Measurements from ENCODE around the gene PARD3. TPM values are rescaled to one million over a fixed set of nuclear protein-coding genes. Genes with fewer than 3 reads are reported as not detected.
"Not testable (repeated sequence)": the region's sequence is repeated elsewhere in the genome, so short reads cannot be mapped to it uniquely, and the experiment has no call there.

The PARD3 gene
- total RNA-seq, 3 donors from 2014 or later (not counting 1 experiment from before 2014, with no cell fraction given) = 0.14 to 0.49 (median 0.38) TPM

- Histone ChIP-seq H3K4me1 (ENCODE audit: control insufficient read depth, insufficient read depth, low read length) (no peaks in the 10 kb centered on the region), H3K9me3 (ENCODE audit: control insufficient read depth, insufficient read depth, low read length) (no peaks in the 10 kb centered on the region), H3K27me3 (ENCODE audit: control insufficient read depth, insufficient read depth, low read length) (no peaks in the 10 kb centered on the region), H3K36me3 (ENCODE audit: control insufficient read depth, insufficient read depth, low read length) (no peaks in the 10 kb centered on the region), H3K27ac (ENCODE audit: low read length) (no peak overlapping the region), H3K4me3 (ENCODE audit: low read length) (no peak overlapping the region)
- no peak overlapping the region for H3K4me3 Mint-ChIP-seq
- ATAC-seq = no peak
- 60% methylated on average over 1 of the region's 3 CpGs for WGBS (ENCODE audit: insufficient coverage)
- intact Hi-C loops (cut with micrococcal nuclease) = no loop called here
- H3K27ac Mint-ChIP-seq = no peak overlapping the region
- no peaks in the 10 kb centered on the region for H3K9me3 Mint-ChIP-seq
- DNase-seq = no peak
- H3K4me1 Mint-ChIP-seq = peaks cover 0 to 5% of the 10 kb centered on the region in 2 donors
- H3K36me3 Mint-ChIP-seq = no peaks in the 10 kb centered on the region
- TF ChIP-seq, protein P1, sequence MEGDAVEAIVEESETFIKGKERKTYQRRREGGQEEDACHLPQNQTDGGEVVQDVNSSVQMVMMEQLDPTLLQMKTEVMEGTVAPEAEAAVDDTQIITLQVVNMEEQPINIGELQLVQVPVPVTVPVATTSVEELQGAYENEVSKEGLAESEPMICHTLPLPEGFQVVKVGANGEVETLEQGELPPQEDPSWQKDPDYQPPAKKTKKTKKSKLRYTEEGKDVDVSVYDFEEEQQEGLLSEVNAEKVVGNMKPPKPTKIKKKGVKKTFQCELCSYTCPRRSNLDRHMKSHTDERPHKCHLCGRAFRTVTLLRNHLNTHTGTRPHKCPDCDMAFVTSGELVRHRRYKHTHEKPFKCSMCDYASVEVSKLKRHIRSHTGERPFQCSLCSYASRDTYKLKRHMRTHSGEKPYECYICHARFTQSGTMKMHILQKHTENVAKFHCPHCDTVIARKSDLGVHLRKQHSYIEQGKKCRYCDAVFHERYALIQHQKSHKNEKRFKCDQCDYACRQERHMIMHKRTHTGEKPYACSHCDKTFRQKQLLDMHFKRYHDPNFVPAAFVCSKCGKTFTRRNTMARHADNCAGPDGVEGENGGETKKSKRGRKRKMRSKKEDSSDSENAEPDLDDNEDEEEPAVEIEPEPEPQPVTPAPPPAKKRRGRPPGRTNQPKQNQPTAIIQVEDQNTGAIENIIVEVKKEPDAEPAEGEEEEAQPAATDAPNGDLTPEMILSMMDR (IDR thresholded peaks at IDR 0.05) = no peak
- H3K27me3 Mint-ChIP-seq (ENCODE audit: low read depth in 2 of 2) = peaks cover 0 to 13% of the 10 kb centered on the region in 2 donors
Measured at GRCh38 chr10:34758447-34758996, 56.6 kb downstream of the PARD3 start.

DNA sequence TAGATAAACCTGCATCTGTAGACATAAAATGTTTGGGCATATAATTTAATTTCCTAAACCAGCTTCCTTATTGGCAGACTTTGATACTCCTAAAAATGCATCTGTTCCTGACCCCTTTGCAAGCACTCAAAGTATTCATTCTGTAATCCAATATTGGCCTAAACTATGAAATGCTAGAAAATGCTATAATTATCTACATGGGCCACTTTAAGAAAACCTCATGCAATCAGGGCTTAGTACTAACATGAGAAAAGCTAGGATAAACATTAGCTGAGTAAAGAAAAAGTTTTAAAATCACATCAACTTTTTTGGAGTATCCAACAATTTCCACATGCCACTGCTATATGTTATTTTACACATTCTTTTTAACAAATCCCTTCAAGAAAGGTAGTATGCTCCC is 57.2 kb downstream of the PARD3 start:
- no peak for ATAC-seq
- H3K4me3 ChIP-seq (ENCODE audit: low read length) = no peak overlapping the region
- H3K27ac Mint-ChIP-seq = no peak overlapping the region
- intact Hi-C loops (cut with micrococcal nuclease) = no loop called here
- H3K27ac ChIP-seq (ENCODE audit: low read length) = no peak overlapping the region
- no peaks in the 10 kb centered on the region for H3K9me3 ChIP-seq (ENCODE audit: control insufficient read depth, insufficient read depth, low read length)
- H3K36me3 Mint-ChIP-seq = no peaks in the 10 kb centered on the region
- H3K36me3 ChIP-seq (ENCODE audit: control insufficient read depth, insufficient read depth, low read length) = no peaks in the 10 kb centered on the region
- H3K27me3 ChIP-seq (ENCODE audit: control insufficient read depth, insufficient read depth, low read length) = no peaks in the 10 kb centered on the region
- H3K4me3 Mint-ChIP-seq = no peak overlapping the region
- peaks cover 0 to 5% of the 10 kb centered on the region in 2 donors for H3K4me1 Mint-ChIP-seq
- H3K9me3 Mint-ChIP-seq = no peaks in the 10 kb centered on the region
- no peaks in the 10 kb centered on the region for H3K4me1 ChIP-seq (ENCODE audit: control insufficient read depth, insufficient read depth, low read length)
- TF ChIP-seq, protein P1 (IDR thresholded peaks at IDR 0.05) = no peak
- peaks cover 0 to 12% of the 10 kb centered on the region in 2 donors for H3K27me3 Mint-ChIP-seq (ENCODE audit: low read depth in 2 of 2)
- DNase-seq = no peak

GRCh38 chr10:34757181-34757580 is 57.9 kb downstream of the PARD3 start:
- H3K27ac Mint-ChIP-seq; H3K27me3 ChIP-seq (ENCODE audit: control insufficient read depth, insufficient read depth, low read length); H3K4me1 ChIP-seq (ENCODE audit: control insufficient read depth, insufficient read depth, low read length); H3K9me3 Mint-ChIP-seq; H3K27me3 Mint-ChIP-seq (ENCODE audit: low read depth in 2 of 2); H3K4me3 Mint-ChIP-seq; H3K9me3 ChIP-seq (ENCODE audit: control insufficient read depth, insufficient read depth, low read length); H3K36me3 ChIP-seq (ENCODE audit: control insufficient read depth, insufficient read depth, low read length); H3K4me3 ChIP-seq (ENCODE audit: low read length); H3K36me3 Mint-ChIP-seq; intact Hi-C loops (cut with micrococcal nuclease); DNase-seq; H3K27ac ChIP-seq (ENCODE audit: low read length); ATAC-seq; H3K4me1 Mint-ChIP-seq: not testable (repeated sequence)
- 83% methylated on average over 4 of the region's 4 CpGs for WGBS (ENCODE audit: insufficient coverage)

DNA sequence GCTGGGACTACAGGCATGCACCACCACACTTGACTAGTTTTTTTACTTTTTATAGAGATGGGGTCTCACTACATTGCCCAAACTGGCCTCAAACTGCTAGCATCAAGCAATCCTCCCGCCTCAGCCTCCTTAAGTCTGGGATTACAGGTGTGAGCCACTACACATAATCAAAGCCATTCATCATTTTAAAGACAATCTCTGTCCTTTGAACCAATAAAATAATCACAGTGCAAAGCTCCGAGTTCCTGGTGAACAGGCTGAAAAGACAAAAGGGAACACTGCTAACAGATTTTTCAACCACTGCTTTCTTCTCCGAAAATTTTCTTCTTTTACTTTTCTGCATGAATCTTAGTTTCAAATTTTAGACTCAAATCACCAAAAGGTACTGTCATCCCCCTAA is 58.5 kb downstream of the PARD3 start:
- no peak overlapping the region for H3K4me3 Mint-ChIP-seq
- 87% methylated on average over 3 of the region's 3 CpGs for WGBS (ENCODE audit: insufficient coverage)
- intact Hi-C loops (cut with micrococcal nuclease) = no loop called here

More for the DNA sequence above, 58.5 kb downstream of the PARD3 start:
- Mint-ChIP-seq H3K4me1 (peaks cover 0 to 5% of the 10 kb centered on the region in 2 donors), H3K9me3 (no peaks in the 10 kb centered on the region), H3K36me3 (no peaks in the 10 kb centered on the region), H3K27me3 (ENCODE audit: low read depth in 2 of 2) (peaks cover 0 to 5% of the 10 kb centered on the region in 2 donors), H3K27ac (no peak overlapping the region)
- H3K36me3 ChIP-seq (ENCODE audit: control insufficient read depth, insufficient read depth, low read length) = no peaks in the 10 kb centered on the region
- no peak for DNase-seq
- no peaks in the 10 kb centered on the region for H3K27me3 ChIP-seq (ENCODE audit: control insufficient read depth, insufficient read depth, low read length)
- ATAC-seq = no peak
- no peaks in the 10 kb centered on the region for H3K4me1 ChIP-seq (ENCODE audit: control insufficient read depth, insufficient read depth, low read length)
- H3K9me3 ChIP-seq (ENCODE audit: control insufficient read depth, insufficient read depth, low read length) = no peaks in the 10 kb centered on the region
- TF ChIP-seq, protein P1 (IDR thresholded peaks at IDR 0.05) = no peak
- H3K27ac ChIP-seq (ENCODE audit: low read length) = no peak overlapping the region
- no peak overlapping the region for H3K4me3 ChIP-seq (ENCODE audit: low read length)
